ENCODE measurements around the gene GAPVD1. TPM values are rescaled to one million over a fixed set of nuclear protein-coding genes. Genes with fewer than 3 reads are reported as not detected.

GAPVD1 gene, protein sequence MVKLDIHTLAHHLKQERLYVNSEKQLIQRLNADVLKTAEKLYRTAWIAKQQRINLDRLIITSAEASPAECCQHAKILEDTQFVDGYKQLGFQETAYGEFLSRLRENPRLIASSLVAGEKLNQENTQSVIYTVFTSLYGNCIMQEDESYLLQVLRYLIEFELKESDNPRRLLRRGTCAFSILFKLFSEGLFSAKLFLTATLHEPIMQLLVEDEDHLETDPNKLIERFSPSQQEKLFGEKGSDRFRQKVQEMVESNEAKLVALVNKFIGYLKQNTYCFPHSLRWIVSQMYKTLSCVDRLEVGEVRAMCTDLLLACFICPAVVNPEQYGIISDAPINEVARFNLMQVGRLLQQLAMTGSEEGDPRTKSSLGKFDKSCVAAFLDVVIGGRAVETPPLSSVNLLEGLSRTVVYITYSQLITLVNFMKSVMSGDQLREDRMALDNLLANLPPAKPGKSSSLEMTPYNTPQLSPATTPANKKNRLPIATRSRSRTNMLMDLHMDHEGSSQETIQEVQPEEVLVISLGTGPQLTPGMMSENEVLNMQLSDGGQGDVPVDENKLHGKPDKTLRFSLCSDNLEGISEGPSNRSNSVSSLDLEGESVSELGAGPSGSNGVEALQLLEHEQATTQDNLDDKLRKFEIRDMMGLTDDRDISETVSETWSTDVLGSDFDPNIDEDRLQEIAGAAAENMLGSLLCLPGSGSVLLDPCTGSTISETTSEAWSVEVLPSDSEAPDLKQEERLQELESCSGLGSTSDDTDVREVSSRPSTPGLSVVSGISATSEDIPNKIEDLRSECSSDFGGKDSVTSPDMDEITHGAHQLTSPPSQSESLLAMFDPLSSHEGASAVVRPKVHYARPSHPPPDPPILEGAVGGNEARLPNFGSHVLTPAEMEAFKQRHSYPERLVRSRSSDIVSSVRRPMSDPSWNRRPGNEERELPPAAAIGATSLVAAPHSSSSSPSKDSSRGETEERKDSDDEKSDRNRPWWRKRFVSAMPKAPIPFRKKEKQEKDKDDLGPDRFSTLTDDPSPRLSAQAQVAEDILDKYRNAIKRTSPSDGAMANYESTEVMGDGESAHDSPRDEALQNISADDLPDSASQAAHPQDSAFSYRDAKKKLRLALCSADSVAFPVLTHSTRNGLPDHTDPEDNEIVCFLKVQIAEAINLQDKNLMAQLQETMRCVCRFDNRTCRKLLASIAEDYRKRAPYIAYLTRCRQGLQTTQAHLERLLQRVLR (N-terminal part only)
- 59.5 TPM for total RNA-seq

DNA sequence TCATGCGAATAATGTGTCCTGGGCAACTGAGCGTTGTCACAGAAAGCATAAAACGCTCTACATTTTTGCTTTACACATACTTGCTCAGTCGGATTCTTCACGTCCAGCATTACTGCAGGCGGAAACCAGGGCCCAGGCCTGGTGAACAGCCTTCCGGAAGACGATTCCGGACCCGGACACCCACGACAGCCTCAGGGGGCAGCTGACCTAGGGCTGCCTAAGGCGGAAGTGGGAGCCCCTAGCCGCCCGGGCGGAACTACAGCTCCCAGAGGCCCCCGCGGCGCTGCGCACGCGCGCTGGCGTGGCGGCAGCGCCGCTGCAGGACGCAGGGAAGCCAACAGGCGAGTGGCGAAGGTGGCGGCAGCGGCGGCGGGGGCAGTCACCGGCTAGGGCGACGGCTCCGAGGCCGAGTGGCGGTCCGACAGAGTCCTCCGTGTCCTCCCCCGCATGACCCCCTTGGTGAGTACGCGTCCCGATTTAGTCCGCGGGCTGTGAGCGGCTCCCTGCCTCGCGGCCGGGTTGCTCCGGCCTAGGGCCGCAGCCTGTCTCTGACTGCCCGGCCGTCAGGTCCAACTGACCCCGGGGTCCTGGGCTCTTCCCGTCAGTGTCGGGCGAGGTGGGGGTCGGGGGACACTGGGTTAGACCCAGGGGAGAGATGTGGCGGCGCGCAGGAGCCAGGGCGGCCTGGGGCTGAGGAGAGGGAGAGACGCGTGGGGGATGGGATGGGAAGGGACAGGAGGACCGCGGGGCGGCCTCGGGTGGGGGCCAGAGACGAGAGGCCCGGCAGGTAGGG is at the start of gene GAPVD1:
GAPVD1 (plus strand) TSS at position 326 of the 793 bp plus-strand sequence. CDS start 37,096 bp downstream, outside the sequence.

DNA sequence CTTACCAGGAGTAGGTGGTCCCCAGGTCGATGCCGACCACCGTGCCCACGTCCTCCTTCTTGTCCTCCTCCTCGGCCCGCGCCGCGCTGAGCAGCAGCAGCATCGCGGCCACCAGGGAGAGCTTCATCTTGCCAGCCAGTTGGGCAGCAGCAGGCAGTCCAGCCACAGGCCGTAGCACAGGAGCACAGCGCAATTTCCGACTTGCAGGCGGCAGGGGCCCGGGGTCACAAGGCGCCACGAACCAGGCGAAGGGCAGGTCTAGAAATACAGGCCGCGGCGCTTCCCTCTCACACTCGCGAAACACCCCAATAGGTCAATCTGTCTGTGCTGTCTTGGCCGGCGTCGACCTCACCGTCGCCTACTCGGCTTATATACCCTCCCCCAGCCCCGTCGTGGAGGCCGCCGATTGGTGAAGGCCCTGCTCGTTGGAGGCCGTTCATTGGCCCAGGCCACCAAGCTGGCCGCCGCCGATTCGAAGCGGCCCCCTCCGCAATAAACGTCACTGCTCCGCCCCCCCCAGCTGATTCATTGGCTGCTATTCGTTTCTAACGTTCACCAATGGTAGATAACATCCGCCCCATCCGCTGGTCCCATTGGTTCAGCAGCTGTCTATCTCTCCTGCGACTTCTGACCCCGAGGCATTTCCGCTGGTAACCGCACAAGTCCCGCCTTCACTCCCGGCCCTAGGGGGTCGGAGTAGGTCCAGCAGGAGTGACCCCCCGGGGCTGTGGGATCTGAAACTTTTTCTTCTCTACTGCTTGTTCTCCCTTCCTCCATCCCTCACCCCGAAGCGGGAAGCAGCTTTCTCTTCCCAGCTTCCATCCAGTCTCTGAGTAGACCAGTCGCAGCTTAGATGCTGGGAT is 20.4 kb upstream of the GAPVD1 start, which contains the start of gene HSPA5:
HSPA5 (minus strand) TSS at position 344 of the 863 bp plus-strand sequence; CDS start at position 127, 217 bp downstream.

Small RNA genes lying within 50 kb of the gene (small RNA-seq; reads per million reads assigned to genes)
- gene AL354710.1 (ENCODE audit: low replicate concordance) (not detected), gene RNU6-1020P (ENCODE audit: low replicate concordance) (not detected)

Other genes starting within 250 kb of the GAPVD1 start
- gene SCAI, start 118.3 kb upstream of the GAPVD1 start, total RNA-seq: 21.7 TPM
- 23.8 TPM for gene PPP6C, start 72.0 kb upstream of the GAPVD1 start, total RNA-seq
- 11.8 TPM for gene RABEPK, start 61.3 kb upstream of the GAPVD1 start, total RNA-seq
- gene HSPA5, start 20.5 kb upstream of the GAPVD1 start, total RNA-seq: 152 TPM

Data from metanephros (tissue), 2 donors.